Activated naive CD8-positive, alpha-beta T cell treated with anti-CD3 and anti-CD28 coated beads for 36 hours (primary cell): ENCODE data around the gene RBM26. TPM values are rescaled to one million over a fixed set of nuclear protein-coding genes. Genes with fewer than 3 reads are reported as not detected.
A peak's percentile ranks its signal among the peaks of the same experiment; 100 is the strongest.
"Not testable (repeated sequence)": the region's sequence is repeated elsewhere in the genome, so short reads cannot be mapped to it uniquely, and the experiment has no call there.

ENCODE experiments used
- DNase-seq: peaks from one replicate; pipeline ENCODE4 v3.0.0; 2021
- H3K27ac Mint-ChIP-seq: one replicate; pipeline ENCODE4 v1.8.0; 2022; ENCODE audit warnings: mild to moderate bottlenecking, moderate library complexity, mixed read lengths
- H3K27me3 Mint-ChIP-seq: one replicate; pipeline ENCODE4 v1.8.0; 2022; ENCODE audit warnings: mild to moderate bottlenecking, mixed read lengths
- H3K36me3 Mint-ChIP-seq: one replicate; pipeline ENCODE4 v1.8.0; 2021; ENCODE audit warnings: mild to moderate bottlenecking, mixed read lengths
- H3K4me1 Mint-ChIP-seq: one replicate; pipeline ENCODE4 v1.8.0; 2021; ENCODE audit warnings: mixed read lengths
- H3K4me3 Mint-ChIP-seq: one replicate; pipeline ENCODE4 v1.8.0; 2022; ENCODE audit warnings: mild to moderate bottlenecking, moderate library complexity, mixed read lengths
- H3K9me3 Mint-ChIP-seq: one replicate; pipeline ENCODE4 v1.8.0; 2022; ENCODE audit warnings: mixed read lengths
- total RNA-seq, 2 experiments: library from RNA; stranded (reverse); gene quantifications; one replicate each; pipeline ENCODE4 v1.2.3, GENCODE V29; 2021

RBM26 gene
- total RNA-seq, 2 experiments from 2014 or later, result 60.0 to 60.7 TPM

- H3K27ac Mint-ChIP-seq, H3K4me3 Mint-ChIP-seq, H3K9me3 Mint-ChIP-seq, H3K36me3 Mint-ChIP-seq, H3K27me3 Mint-ChIP-seq, DNase-seq: not testable (repeated sequence)
- H3K4me1 Mint-ChIP-seq, result peaks cover 21% of the 10 kb centered on the region
Measured at GRCh38 chr13:79349608-79350007, 56.4 kb downstream of the RBM26 start.

GRCh38 chr13:79349011-79349410 lies 57.0 kb downstream of the RBM26 start:
- Mint-ChIP-seq H3K4me1 (peaks cover 21% of the 10 kb centered on the region), H3K36me3 (peaks cover 8% of the 10 kb centered on the region), H3K27me3 (no peaks in the 10 kb centered on the region), H3K4me3 (no peak overlapping the region), H3K9me3 (no peaks in the 10 kb centered on the region), H3K27ac (no peak overlapping the region)
- no peak for DNase-seq

- no peak for DNase-seq
- H3K9me3 Mint-ChIP-seq, result no peaks in the 10 kb centered on the region
- H3K4me1 Mint-ChIP-seq, result peaks cover 16% of the 10 kb centered on the region
- no peaks in the 10 kb centered on the region for H3K27me3 Mint-ChIP-seq
- no peak overlapping the region for H3K4me3 Mint-ChIP-seq
- peaks cover 14% of the 10 kb centered on the region for H3K36me3 Mint-ChIP-seq
- peak overlapping the region; percentile 46 for H3K27ac Mint-ChIP-seq
Measured at GRCh38 chr13:79346300-79346914, 59.6 kb downstream of the RBM26 start.

GRCh38 chr13:79341202-79341601 lies 64.9 kb downstream of the RBM26 start:
- H3K4me3 Mint-ChIP-seq, result no peak overlapping the region

GRCh38 chr13:79340490-79340889 lies 65.6 kb downstream of the RBM26 start:
- Mint-ChIP-seq H3K9me3 (no peaks in the 10 kb centered on the region), H3K27me3 (no peaks in the 10 kb centered on the region)

More at GRCh38 chr13:79341202-79341601, 64.9 kb downstream of the RBM26 start:
- H3K36me3 Mint-ChIP-seq, result peaks cover 22% of the 10 kb centered on the region
- H3K9me3 Mint-ChIP-seq, result no peaks in the 10 kb centered on the region
- H3K4me1 Mint-ChIP-seq, result peaks cover 12% of the 10 kb centered on the region
- DNase-seq, result no peak
- H3K27ac Mint-ChIP-seq, result peak overlapping the region; percentile 55
- H3K27me3 Mint-ChIP-seq, result no peaks in the 10 kb centered on the region

GRCh38 chr13:79338343-79338742 lies 67.7 kb downstream of the RBM26 start:
- H3K4me3 Mint-ChIP-seq, result no peak overlapping the region
- H3K27me3 Mint-ChIP-seq, result no peaks in the 10 kb centered on the region
- H3K36me3 Mint-ChIP-seq, result peaks cover 37% of the 10 kb centered on the region
- H3K27ac Mint-ChIP-seq, result no peak overlapping the region
- no peaks in the 10 kb centered on the region for H3K9me3 Mint-ChIP-seq
- peaks cover 14% of the 10 kb centered on the region for H3K4me1 Mint-ChIP-seq
- no peak for DNase-seq

More at GRCh38 chr13:79340490-79340889, 65.6 kb downstream of the RBM26 start:
- H3K36me3 Mint-ChIP-seq, result peaks cover 27% of the 10 kb centered on the region
- DNase-seq, result no peak
- H3K4me3 Mint-ChIP-seq, result no peak overlapping the region
- peaks cover 12% of the 10 kb centered on the region for H3K4me1 Mint-ChIP-seq
- no peak overlapping the region for H3K27ac Mint-ChIP-seq

GRCh38 chr13:79336966-79337365 lies 69.1 kb downstream of the RBM26 start:
- no peak overlapping the region for H3K4me3 Mint-ChIP-seq
- DNase-seq, result no peak
- H3K27me3 Mint-ChIP-seq, result no peaks in the 10 kb centered on the region
- peak overlapping the region; percentile 55 for H3K27ac Mint-ChIP-seq
- H3K4me1 Mint-ChIP-seq, result peaks cover 19% of the 10 kb centered on the region
- H3K9me3 Mint-ChIP-seq, result no peaks in the 10 kb centered on the region
- peaks cover 44% of the 10 kb centered on the region for H3K36me3 Mint-ChIP-seq

- Mint-ChIP-seq H3K4me3 (no peak overlapping the region), H3K27me3 (no peaks in the 10 kb centered on the region), H3K9me3 (no peaks in the 10 kb centered on the region), H3K36me3 (peaks cover 22% of the 10 kb centered on the region), H3K27ac (no peak overlapping the region), H3K4me1 (peaks cover 9% of the 10 kb centered on the region)
- no peak for DNase-seq
Measured at GRCh38 chr13:79328510-79328909, 77.5 kb downstream of the RBM26 start.

GRCh38 chr13:79320433-79320832 lies 85.6 kb downstream of the RBM26 start:
- no peak for DNase-seq
- Mint-ChIP-seq H3K4me1 (peaks cover 10% of the 10 kb centered on the region), H3K27me3 (no peaks in the 10 kb centered on the region), H3K9me3 (no peaks in the 10 kb centered on the region), H3K4me3 (no peak overlapping the region), H3K36me3 (peaks cover 8% of the 10 kb centered on the region), H3K27ac (no peak overlapping the region)

GRCh38 chr13:79318664-79319063 lies 87.4 kb downstream of the RBM26 start:
- Mint-ChIP-seq H3K27me3 (no peaks in the 10 kb centered on the region), H3K27ac (no peak overlapping the region), H3K36me3 (peaks cover 9% of the 10 kb centered on the region), H3K4me3 (no peak overlapping the region), H3K9me3 (no peaks in the 10 kb centered on the region), H3K4me1 (peaks cover 10% of the 10 kb centered on the region)
- no peak for DNase-seq

GRCh38 chr13:79317856-79318255 lies 88.2 kb downstream of the RBM26 start:
- peaks cover 10% of the 10 kb centered on the region for H3K36me3 Mint-ChIP-seq
- no peaks in the 10 kb centered on the region for H3K27me3 Mint-ChIP-seq
- H3K9me3 Mint-ChIP-seq, result no peaks in the 10 kb centered on the region
- DNase-seq, result no peak
- H3K4me3 Mint-ChIP-seq, result no peak overlapping the region
- H3K4me1 Mint-ChIP-seq, result peaks cover 10% of the 10 kb centered on the region
- H3K27ac Mint-ChIP-seq, result peak overlapping the region; percentile 34

- no peaks in the 10 kb centered on the region for H3K27me3 Mint-ChIP-seq
- no peak overlapping the region for H3K27ac Mint-ChIP-seq
- H3K4me1 Mint-ChIP-seq, result no peaks in the 10 kb centered on the region
- no peaks in the 10 kb centered on the region for H3K9me3 Mint-ChIP-seq
- no peak for DNase-seq
- H3K4me3 Mint-ChIP-seq, result no peak overlapping the region
- peaks cover 2% of the 10 kb centered on the region for H3K36me3 Mint-ChIP-seq
Measured at GRCh38 chr13:79314652-79315051, 91.4 kb downstream of the RBM26 start.

GRCh38 chr13:79312340-79312855 lies 93.7 kb downstream of the RBM26 start:
- H3K4me1 Mint-ChIP-seq, result peaks cover 2% of the 10 kb centered on the region
- H3K27me3 Mint-ChIP-seq, result no peaks in the 10 kb centered on the region
- H3K4me3 Mint-ChIP-seq, result no peak overlapping the region
- no peak for DNase-seq
- H3K9me3 Mint-ChIP-seq, result no peaks in the 10 kb centered on the region
- H3K27ac Mint-ChIP-seq, result peak overlapping the region; percentile 16
- peaks cover 2% of the 10 kb centered on the region for H3K36me3 Mint-ChIP-seq

GRCh38 chr13:79311386-79311785 lies 94.7 kb downstream of the RBM26 start:
- Mint-ChIP-seq H3K4me1 (peaks cover 2% of the 10 kb centered on the region), H3K9me3 (no peaks in the 10 kb centered on the region)

GRCh38 chr13:79309690-79310089 lies 96.4 kb downstream of the RBM26 start:
- no peaks in the 10 kb centered on the region for H3K9me3 Mint-ChIP-seq
- peaks cover 2% of the 10 kb centered on the region for H3K4me1 Mint-ChIP-seq
- no peak overlapping the region for H3K27ac Mint-ChIP-seq
- peaks cover 2% of the 10 kb centered on the region for H3K36me3 Mint-ChIP-seq
- H3K4me3 Mint-ChIP-seq, result no peak overlapping the region
- H3K27me3 Mint-ChIP-seq, result no peaks in the 10 kb centered on the region
- DNase-seq, result no peak

More at GRCh38 chr13:79311386-79311785, 94.7 kb downstream of the RBM26 start:
- Mint-ChIP-seq H3K4me3 (no peak overlapping the region), H3K27ac (no peak overlapping the region), H3K27me3 (no peaks in the 10 kb centered on the region), H3K36me3 (peaks cover 2% of the 10 kb centered on the region)
- DNase-seq, result no peak

GRCh38 chr13:79307866-79308298 lies 98.2 kb downstream of the RBM26 start:
- Mint-ChIP-seq H3K27ac (no peak overlapping the region), H3K36me3 (no peaks in the 10 kb centered on the region), H3K27me3 (no peaks in the 10 kb centered on the region), H3K4me1 (peaks cover 2% of the 10 kb centered on the region), H3K4me3 (no peak overlapping the region), H3K9me3 (no peaks in the 10 kb centered on the region)
- peak; percentile 1 for DNase-seq
